ENCODE data around the gene USP35. TPM values are rescaled to one million over a fixed set of nuclear protein-coding genes. Genes with fewer than 3 reads are reported as not detected.
"Not testable (repeated sequence)": the region's sequence is repeated elsewhere in the genome, so short reads cannot be mapped to it uniquely, and the experiment has no call there.

The USP35 gene
- total RNA-seq, 1 experiment from 2014 or later = 5.1 TPM

DNA sequence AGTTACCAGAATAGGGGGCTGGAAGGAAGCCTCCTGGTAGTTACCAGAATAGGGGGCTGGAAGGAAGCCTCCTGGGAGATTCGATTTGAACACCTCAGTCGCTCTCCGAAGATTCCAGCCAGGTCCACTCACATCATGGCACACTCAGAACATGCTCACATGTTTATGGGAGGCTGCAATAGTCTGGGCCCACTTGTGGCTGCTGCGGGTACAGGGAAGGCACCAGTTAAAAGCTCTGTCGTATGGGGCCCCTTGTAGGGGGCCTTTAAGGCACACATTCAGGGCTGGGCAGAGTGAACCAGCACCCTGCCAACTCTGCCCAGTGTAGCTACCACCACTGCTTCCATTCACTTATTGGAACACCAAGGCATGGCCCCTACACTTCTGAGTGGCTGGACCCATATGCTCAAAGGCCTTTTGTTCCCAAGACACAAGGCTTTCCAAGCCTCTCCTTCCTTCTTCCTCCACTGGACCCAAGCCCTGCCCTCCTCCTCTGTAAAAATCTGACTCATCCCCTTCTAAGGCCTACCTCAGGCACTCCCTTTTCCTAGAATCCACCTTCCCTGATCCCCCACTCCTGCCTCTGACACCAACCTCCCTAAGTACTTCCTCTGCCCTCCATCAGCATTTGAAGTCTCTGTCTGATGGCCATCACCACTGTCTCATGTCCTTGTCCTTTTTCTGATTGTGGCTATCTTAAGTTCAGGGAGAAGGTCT lies 28.0 kb downstream of the USP35 start:
- DNase-seq (ENCODE audit: low spot score) = no peak

DNA sequence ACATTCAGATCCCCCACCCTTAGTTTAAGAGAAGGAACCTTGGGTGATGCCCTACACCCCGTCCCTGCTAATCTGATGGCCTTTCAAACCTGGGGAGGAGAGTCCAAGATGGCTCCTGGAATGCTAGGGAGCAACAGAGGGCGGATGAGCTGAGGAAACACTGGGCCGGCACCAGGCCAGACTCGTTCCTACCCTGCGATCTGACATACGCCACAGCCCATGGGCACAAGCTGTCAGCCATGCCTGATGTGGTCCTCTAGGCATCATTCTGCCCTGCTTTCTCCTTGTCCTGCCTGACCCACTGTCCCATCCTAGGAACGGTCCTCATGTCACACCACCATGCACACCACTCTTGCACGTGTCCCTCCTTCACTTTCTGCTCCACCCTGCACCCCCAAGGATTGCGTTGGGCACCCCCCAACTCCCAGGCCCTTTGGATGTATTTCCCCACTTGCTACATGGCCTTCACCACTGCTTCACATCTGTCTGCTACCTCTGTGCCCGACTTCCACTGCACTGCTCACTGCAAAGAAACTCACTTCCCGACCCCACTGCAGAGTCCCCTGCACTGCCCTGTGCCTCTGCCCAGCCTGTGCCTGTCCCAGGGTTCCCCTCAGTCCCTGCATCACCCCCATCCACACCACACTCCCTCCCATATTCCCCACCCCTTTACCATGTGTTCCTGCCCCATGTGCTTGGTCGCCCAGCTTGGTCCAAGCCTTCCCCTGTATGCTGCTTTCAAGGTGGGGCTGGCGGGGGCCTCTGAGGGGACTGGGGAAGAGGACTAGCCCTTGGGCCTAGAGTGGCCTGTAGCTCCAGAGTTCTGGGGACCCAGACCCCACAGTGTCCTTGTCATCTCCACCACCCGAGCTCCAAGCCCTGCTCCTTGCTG lies 29.2 kb downstream of the USP35 start:
- no peak for DNase-seq (ENCODE audit: low spot score)

DNA sequence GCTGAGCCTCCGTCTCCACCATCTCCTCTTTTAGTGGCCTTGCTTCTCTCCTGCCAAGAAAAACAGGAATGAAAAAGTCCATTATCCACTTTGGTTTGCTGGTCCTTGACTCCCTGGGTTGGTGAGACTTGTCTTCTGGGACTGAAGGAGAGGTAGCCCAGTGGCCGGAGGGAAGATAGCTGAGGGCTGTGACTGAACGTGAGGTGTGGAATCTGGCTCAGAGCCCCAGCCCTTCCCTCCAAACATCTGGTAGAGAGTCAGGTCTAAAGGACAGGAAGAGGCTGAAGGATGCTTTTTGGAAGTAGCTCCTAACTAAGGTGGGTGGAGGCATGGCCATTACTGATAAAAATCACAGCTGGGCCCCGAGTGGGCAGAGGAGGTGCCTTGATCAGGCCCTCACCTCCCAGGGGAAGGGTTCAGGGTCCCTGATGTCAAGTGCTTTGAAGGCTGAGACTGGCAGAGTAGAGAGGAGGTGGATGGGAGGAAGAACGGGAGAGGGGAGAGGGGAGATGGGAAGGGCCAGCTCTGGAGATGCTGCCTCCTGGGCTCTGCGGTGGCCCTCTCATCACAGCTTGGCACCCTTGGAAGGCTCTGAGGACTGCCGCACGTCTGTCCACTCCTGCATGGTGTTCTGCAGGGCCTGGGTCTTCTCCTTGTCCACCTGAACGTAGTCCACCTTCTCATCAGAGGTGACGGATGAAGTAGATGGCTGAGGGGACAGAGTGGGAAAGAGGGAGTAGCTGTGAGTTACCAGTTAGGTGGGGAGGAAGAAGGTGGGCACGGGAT lies 30.2 kb downstream of the USP35 start:
- DNase-seq (ENCODE audit: low spot score) = no peak

DNA sequence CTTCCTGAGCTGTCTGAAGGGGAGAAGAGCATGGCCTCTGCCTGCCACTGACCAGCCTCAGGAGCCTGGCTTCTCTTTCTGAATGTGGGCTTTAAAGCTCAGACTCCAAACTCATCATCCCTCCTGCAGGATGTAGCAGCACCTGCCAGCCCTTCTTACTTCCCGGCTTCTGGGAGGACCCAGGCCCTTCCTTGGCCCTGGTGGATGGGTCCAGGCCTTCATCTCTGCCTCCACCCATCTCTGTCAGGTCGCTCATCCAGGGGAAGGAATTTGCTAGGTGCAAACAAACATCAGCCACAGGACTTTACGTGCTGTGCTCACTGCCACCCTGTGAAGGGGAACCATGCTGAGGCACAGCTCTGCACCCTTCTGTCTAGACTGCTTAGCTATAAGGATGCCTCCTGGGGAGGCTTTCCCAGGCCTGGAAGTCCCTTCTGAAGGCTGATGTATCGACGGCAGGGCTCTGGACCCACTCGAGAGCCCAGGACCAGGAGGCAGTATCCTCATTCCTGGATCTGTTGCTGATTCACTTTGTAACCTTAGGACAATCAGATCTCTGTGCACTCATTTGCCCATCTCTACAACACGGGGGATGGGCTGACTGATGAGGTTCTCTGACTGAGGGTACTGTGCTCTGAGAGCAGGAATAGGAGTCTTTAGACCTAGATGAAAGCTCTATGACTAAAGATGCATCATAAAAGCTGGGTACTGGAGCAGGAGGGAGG lies 30.9 kb downstream of the USP35 start:
- DNase-seq (ENCODE audit: low spot score) = no peak

DNA sequence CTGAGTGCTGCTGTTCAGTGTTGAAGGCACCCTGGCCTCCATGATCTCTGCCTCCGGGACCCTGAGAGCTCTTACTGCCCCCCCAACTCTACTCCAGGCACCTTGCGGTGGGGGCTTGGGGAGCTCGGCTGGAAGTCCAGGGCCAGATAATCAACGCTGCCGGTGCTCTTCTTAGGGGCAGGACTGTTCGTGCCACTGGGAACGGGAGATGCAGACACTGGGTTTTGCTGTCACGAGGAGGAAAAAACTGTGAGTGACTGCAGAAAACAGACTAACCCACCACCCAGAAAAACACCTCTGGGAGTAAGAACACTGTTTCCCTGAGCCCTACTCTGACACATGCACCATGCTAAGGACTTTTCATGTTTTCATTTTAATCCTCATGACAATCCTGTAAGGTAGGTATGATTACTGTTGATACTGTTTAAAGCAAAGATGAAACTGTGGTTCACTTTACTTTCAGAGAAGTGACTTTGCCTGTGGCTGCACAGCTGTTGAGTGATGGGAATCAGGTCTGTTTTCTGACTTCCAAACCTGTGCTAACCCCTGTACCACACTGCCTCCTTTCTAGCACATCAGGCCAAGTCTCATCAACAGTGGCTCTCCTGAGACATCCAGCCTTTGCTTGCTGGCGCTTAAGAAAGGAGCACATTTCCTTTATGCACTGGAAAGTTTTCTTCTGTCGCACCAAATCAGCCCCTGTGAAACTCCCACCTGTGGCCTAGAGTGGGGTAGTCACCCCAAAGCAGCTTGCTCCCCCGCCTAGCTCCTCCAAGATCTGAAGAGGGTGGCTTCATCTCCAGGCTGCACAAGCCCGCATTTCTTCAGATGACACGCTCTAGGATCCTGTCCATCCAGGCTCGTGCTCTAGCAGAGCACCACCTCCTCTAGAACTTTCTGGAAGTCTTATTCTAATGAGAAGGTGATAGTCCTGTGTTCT lies 31.8 kb downstream of the USP35 start:
- no peak for DNase-seq (ENCODE audit: low spot score)

DNA sequence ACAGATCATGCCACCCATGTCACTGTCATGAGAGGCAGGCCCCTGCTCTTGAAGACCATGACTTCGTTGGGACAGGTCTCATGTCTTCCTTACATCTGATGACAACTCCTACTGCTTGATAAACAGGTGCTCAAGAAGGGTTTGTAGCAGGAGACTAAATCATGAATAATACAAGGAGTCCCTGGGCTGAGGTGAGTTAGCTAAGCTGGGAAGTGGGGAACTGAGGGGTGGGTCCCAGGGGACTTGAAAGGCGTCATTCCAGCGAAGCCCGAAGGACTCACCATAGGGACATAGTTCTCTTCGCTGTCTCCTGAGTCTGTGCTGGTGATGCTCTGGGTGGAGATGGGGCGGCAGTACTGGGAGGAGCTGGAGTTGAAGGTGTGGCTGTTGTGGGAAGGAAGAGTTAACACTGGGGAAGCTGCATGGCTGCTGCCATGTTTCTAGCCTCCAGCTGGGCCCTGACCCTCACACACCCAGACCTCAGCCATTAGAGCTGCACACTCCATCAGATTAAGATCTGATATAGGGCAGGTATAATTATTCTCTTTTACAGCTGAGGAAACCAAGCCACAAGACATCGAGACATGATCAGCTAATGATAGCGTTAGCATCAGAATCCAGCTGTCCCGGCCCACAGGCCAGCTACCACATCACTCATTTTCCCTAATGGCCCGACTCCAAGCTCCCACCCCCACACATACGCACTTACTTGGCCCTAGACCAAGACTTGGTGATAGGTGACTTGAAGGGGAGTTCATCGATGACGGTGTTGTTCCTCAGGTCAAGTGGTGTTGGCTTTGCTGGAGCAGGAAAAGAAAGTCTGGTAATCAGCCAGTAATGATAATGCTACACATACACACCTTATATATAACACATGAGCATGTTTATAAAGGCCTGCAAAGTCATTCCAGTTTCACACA lies 32.9 kb downstream of the USP35 start:
- no peak for DNase-seq (ENCODE audit: low spot score)

DNA sequence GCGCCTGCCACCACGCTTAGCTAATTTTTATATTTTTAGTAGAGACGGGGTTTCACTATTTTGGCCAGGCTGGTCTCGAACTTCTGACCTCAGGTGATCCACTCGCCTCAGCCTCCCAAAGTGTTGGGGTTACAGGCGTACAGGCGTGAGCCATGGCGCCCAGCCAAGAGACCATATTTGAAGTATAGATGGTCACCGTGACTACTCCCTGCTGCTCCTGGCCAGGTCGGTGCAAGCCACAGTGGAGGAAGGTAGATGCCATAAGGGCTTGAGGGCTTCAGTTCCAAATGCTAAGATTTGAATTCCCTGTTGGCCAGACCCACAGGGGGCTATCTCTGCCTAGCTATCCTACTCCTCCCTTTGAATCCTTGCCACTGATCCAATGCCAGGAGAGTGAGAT lies 34.0 kb downstream of the USP35 start:
- DNase-seq (ENCODE audit: low spot score) = not testable (repeated sequence)

DNA sequence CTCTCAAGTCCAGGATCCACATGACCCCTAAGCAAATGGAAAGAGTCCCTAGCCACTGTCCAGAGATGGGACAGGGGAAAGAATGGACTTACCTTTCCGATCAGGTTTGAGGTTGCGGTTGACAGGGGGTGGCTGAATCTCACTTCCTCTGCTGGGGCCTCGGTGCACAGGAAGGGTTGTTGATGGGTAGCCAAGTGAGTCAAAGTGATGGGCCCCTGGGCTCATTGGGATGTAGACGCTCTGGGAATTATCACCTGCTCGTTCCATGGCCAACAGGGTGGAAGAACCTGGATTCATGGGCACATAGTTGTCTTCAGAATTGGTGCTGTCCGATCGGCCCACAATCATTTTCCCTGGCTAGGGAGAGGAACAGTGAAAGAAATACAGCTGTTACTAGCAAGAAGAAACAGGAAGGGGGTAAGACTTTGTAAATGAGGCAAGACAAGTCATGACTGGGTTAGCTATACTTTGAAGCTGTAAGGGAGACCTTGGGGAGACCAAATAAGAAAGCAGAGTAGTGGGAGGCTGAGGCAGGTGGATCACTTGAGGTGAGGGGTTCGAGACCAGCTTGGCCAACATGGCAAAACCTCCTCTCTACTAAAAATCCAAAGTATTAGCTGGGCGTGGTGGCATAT lies 34.7 kb downstream of the USP35 start:
- no peak for DNase-seq (ENCODE audit: low spot score)

DNA sequence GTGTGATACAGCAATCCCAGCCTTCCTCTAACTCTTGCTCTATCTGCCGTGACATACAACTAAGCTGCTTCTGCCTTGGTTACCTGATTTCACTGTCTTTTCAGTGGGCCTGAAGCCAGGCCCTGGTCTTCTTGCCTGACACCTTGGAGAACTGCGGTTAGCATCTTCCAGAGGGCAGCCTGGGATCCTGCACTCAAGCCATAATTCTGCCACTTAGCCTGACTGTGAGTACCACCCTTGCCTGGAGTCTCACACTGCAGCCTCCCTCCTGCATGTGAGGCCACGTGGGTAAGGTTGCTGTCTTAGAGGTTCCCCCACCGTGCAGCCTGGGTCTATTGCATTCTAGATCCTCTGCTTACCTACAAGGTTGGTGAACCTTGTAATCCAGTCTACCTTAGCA lies 35.8 kb downstream of the USP35 start:
- DNase-seq (ENCODE audit: low spot score) = no peak

DNA sequence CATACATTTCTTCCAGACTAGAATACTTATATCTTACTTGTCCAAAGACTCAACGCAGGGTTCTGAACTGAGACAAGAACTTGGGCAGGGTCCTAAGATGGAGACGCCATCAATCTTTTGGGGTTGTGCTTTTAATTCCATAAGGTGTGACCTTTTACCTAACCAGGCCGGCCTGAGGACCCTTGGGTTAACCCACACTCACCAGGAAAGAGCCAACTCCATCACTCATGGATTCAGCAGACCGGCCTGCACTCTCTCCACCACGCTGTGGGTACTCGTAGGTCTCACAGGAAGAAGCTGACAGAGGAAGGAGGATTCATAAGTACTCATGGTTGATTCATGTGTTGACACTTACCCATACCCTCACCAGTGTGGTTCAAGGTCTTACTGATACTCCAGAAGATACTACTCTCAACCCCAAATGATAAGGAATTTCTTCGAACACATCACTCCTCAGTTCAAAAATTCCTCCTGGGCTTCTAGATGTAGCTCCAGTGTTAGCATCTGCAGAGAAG lies 36.2 kb downstream of the USP35 start:
- no peak for DNase-seq (ENCODE audit: low spot score)

DNA sequence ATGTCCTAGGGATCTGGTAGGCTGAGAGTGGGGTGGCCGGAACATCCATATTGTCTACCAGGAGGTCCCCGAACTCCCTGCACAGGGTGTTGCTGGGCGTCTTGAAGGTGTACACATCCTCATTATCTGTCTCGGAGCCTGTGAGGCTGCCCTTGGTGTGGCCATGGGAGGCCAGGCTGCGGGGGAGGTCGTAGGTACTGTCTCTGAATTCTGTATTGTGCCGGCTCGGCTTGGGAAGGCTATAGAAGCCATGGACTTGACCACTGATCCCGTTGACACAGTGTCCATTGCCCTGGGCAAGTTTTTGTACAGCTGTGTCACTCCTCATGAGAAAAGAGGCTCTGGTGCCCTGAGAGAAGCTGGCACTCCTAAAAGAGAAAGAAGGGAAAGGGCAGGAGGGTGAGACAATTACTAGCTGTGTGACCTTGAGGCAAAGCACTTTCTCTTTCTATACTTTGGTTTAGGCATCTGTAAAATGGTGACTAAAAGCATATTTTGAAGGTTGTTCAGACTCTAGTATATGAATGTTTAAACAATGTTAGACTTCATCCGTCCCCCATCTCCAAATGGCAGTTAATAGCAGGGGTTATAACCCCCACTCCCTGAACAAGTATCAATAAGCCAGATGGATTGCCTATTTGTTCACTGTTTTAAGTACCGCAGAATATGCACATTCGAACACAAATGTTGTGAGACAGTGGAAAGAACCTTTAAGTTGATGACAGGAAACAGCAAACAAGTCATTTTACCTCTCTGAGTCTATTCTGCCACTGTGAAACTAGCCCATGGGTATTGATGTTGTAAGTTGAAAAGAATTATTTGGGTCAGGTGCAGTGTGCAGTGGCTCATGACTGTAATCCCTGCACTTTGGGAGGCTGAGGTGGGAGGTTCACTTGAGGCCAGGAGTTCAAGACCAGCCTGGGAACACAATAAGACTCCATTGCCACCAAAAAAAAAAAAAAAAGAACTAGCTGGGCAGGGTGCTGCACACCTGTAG lies 38.3 kb downstream of the USP35 start:
- no peak for DNase-seq (ENCODE audit: low spot score)

DNA sequence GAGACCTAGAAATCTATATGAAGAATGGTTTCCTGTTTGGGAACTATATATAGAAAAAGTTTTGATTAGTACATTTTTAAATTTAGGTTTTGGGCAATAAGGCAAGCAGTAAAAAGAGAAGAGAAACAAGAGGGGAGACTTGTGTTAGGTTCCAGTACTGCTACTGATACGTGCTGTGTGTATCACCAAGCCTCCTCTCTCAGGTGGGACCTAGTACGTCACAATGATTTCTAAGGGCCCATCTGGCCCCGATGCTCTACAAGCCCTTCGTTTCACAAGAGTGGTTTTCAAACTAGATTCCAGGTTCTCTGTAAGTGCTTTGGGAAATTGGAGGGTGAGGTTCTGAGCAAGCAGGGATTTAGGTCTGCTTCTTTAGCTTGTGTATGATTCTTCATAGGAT lies 39.2 kb downstream of the USP35 start:
- DNase-seq (ENCODE audit: low spot score) = no peak

DNA sequence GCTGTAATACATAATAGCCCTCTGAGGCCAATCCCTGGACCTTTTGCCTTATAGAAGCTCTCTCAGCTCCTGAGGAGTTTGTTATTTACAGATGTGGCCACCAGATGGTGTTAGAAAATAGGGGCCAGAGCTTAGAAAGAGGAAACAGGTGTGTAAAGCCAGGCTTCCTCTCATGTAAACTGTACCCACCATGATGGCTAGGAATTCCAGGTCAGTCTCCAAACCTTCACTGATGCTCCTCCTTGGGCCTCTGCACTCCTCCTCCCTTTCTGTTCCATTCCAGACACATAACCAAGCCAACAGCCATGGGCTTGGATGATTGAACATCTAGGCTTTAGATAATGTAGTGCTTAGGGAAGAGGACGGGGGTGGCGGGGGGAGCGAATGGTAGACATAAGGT lies 39.7 kb downstream of the USP35 start:
- peak; percentile 86 for DNase-seq (ENCODE audit: low spot score)

DNA sequence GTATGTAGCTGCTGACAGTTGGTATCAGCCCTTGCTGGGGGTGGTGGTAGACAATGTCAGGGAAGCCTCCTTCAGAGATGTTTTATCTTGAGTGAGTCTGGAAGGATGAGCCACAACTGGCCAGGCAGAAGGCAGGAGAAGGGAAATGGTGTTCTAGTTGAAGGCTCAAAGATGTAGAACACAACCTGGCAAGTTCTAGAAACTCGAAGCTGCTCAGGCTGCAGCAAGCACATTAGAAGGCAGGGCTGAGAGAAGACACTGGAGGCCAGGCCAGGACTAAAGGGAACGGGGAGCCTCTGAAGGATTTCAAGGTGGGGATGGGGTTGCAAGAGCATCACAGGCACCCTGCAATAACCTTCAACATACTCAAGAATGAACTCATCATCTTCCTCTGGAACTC lies 40.4 kb downstream of the USP35 start:
- DNase-seq (ENCODE audit: low spot score) = no peak

DNA sequence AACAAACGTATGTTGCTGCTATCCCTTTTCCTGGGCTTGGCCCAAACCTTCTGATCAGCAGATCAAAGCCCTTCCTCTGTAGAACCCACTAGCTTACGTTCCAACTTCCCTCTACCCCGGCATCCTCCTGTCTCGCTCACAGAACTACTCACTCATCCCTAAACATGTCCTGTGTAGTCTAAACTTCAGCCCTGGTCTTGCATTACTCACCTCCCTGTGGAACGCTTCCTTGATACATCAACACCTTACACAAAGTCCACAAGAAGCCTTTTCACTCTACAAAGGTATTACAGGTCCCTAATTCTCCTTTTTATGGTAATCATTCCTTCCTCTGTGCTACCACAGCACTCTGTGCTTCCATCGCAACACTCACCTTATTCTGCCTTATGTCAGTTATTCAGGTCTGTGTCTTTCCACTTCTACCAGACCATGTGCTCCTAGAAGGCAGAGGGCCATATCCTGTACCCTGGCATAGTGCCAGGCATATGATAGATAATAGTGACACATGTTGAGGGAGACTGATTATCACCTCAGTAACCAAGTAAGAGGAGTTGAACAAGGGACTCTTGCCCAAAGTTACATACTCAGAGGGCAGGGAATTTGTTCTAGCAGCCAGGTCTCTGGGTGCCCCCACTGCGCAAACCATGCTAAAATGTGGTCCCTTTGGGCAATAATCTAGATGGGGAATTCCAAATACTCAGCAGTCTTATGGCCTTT lies 41.6 kb downstream of the USP35 start:
- no peak for DNase-seq (ENCODE audit: low spot score)

DNA sequence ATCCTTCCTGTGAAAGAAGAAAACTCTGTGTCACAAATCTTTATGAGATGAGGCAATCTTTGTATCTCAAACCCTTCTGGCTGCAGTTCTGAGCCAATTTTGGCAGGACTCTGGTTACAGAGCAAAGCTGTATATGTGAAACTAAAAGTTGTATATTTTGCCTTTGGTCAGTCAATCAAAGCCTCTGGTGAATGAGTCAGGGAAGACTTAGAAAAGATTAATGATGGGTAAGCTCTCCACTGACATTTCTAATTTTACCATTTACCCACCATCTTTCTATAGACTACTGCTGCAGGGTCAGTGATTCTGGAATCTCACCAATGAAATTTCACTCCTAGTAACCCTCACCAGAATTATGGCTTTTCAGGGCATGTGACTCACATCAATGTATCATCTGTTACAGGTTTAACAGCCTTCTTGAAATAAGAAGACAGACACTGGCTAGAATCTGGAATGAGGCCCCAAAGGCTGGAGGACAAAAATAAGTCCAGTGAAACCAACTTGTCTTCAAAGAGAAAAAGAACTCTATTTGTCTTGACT lies 43.3 kb downstream of the USP35 start:
- no peak for DNase-seq (ENCODE audit: low spot score)

Measured in HT-29 (cell line).